ENCODE results near the gene INPP5E.

The INPP5E gene

GRCh38 chr9:136483589-136484152, 44.0 kb upstream of the INPP5E start (continued):
- TF ChIP-seq ZNF596 (tag by site-specific recombination; IDR thresholded peaks at IDR 0.05) = no peak
- TF ChIP-seq ZBTB11 (tag by site-specific recombination; conservative IDR thresholded peaks at IDR 0.05; ENCODE audit: low read depth) = peak; percentile 49
- peak; percentile 59 for TF ChIP-seq ZXDB (tag by site-specific recombination; IDR thresholded peaks at IDR 0.05)
- TF ChIP-seq ZBTB8A (tag by site-specific recombination; IDR thresholded peaks at IDR 0.05) = peak; percentile 96
- TF ChIP-seq KLF1 (tag by site-specific recombination; IDR thresholded peaks at IDR 0.05) = peak; percentile 95
- TF ChIP-seq ZNF530 (tag by site-specific recombination; IDR thresholded peaks at IDR 0.05; ENCODE audit: low read depth) = no peak
- TF ChIP-seq ZNF426 (tag by site-specific recombination; IDR thresholded peaks at IDR 0.05) = no peak
- TF ChIP-seq SETDB1 (IDR thresholded peaks at IDR 0.05; ENCODE audit: insufficient read length, low read length) = no peak
- 0 out of 2 replicates have a peak, but pooled peaks have one; percentile 26 for TF ChIP-seq PATZ1 (tag by site-specific recombination; IDR thresholded peaks at IDR 0.05)
- no peak for TF ChIP-seq ZNF623 (tag by site-specific recombination; IDR thresholded peaks at IDR 0.05)
- TF ChIP-seq ZNF391 (tag by site-specific recombination; IDR thresholded peaks at IDR 0.05; ENCODE audit: borderline replicate concordance, low read depth) = no peak
- no peak for TF ChIP-seq ZNF518A (tag by site-specific recombination; conservative IDR thresholded peaks at IDR 0.05; ENCODE audit: low read depth)
- TF ChIP-seq ZSCAN23 (tag by site-specific recombination; IDR thresholded peaks at IDR 0.05) = no peak
- TF ChIP-seq ZNF473 (tag by site-specific recombination; IDR thresholded peaks at IDR 0.05) = no peak
- TF ChIP-seq YY1 (tag by site-specific recombination; IDR thresholded peaks at IDR 0.05) = peak; percentile 45; the same call in 1 of the 2 replicates
- no peak; the same call in 1 of the 2 replicates for TF ChIP-seq SP3 (tag by site-specific recombination; IDR thresholded peaks at IDR 0.05)
- no peak for TF ChIP-seq ZNF830 (tag by site-specific recombination; IDR thresholded peaks at IDR 0.05; ENCODE audit: low read depth)
- peak; percentile 95 for TF ChIP-seq ZNF335 (tag by site-specific recombination; conservative IDR thresholded peaks at IDR 0.05)
- TF ChIP-seq KLF9 (tag by site-specific recombination; IDR thresholded peaks at IDR 0.05; ENCODE audit: low read depth) = 0 out of 2 replicates have a peak, but pooled peaks have one; percentile 4
- no peak for TF ChIP-seq ZNF266 (tag by site-specific recombination; IDR thresholded peaks at IDR 0.05; ENCODE audit: low read depth)
- TF ChIP-seq SP2 (tag by site-specific recombination; IDR thresholded peaks at IDR 0.05) = no peak
- no peak for TF ChIP-seq ZNF48 (tag by site-specific recombination; IDR thresholded peaks at IDR 0.05)
- TF ChIP-seq ZNF629 (tag by site-specific recombination; IDR thresholded peaks at IDR 0.05) = peak; percentile 42; the same call in 1 of the 2 replicates
- 0 out of 2 replicates have a peak, but pooled peaks have one; percentile 53 for TF ChIP-seq HIC1 (tag by site-specific recombination; IDR thresholded peaks at IDR 0.05)
- TF ChIP-seq ZBTB1 (tag by site-specific recombination; IDR thresholded peaks at IDR 0.05) = no peak
- no peak for TF ChIP-seq ZNF121 (tag by site-specific recombination; IDR thresholded peaks at IDR 0.05)
- TF ChIP-seq WT1 (tag by site-specific recombination; IDR thresholded peaks at IDR 0.05) = 0 out of 2 replicates have a peak, but pooled peaks have one; percentile 26
- no peak for TF ChIP-seq BCL11A (tag by site-specific recombination; IDR thresholded peaks at IDR 0.05; ENCODE audit: low read depth)
- TF ChIP-seq ZNF341 (tag by site-specific recombination; IDR thresholded peaks at IDR 0.05; ENCODE audit: low read depth) = no peak; the same call in 1 of the 2 replicates

Data from HEK293 (cell line).